EL (cell line): ENCODE data around the gene FRMD4B.

Experiments used
- DNase-seq: peaks from one replicate; pipeline ENCODE4 v3.0.0-alpha.2; 2016

The FRMD4B gene

DNA sequence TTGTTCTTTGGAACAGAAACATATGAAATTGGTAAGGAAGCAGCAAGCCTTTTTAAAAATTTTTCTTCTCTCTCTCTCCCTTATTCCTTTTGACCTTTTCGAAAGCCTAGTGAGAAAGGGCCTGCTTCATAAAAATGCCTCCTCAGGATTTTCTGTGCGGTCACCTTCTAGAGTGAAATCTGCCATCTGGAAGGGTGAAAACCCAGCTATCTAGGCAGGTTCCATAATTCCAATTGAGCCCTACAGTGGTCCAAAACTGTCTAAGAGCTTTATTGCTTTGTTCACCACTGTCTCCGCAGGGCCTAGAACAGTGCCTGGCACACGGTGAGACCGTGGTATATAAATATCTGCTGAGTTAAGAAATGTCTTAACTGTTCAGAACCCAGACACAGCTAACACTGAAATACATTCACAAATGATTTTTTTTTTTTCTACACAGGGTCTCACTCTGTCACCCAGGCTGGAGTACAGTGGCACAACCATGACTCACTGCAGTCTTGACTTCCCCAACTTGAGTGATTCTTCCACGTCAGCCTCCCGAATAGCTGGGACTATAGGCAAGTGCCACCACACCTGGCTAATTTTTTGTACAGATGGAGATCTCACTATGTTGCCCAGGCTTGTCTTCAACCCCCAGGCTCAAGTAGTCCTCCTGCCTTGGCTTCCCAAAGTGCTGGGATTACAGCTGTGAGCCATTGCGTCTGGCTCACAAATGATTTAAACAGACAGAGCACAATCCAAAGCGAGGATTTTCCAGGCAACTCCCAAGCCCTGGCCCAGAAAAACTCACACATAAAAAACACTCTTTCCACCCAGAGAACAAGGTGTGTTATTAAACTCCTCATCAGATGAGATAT lies 64.4 kb downstream of the FRMD4B start:
- DNase-seq = no peak

DNA sequence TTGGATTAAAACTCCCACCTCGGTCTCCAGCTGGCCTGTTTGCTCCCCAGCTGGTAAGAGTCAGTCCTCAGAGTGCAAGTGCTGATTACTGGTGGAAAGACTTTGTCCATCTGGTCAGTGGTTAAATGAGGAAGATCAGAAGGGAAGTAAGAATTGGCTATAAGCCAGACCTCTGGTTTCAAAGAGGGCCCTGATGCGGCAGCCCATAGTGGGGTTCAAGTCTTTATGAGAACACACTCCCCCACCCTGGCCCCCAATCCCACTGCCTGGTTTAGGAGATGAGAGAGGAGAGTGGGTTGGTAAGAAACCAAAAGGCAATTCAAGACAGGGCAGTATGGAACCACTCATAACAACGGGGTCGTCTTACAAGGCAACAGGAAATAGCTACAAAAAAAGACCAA lies 65.0 kb downstream of the FRMD4B start:
- DNase-seq = no peak

DNA sequence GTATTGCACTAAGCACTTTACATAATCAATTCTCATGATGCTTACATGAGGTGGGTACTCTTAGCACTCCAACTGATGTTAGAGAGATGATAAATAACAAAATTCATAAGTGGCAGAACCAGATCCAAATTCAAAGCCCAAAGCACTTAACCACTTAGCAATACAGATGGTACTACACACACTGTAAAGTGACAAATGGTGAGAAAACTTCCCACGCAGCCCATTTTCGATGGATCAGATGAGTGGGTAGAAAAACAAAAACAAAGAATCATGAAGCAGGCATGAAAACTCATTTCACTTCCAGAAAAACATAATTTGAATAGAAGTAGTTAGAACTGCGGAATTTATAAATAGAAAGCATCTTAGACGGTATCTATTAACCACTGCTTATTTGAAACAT lies 66.2 kb downstream of the FRMD4B start:
- no peak for DNase-seq

DNA sequence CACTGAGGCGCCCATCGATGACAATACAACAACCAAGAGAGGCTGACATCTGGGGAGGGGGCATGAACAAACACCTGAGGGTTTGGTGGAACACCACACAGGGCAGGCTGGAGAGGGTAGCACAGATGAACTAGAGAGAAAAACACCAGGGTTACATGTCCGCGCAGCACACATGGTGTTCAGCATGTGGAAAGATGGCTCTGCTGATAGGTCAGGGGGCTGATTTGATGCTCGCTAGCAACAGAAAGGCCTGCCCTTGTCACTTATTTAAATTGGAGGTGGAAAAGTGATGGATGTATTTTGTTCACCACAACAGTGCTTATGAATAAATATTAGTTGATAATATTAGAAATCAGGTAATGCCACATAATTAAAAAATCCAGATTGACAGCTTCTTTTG lies 67.5 kb downstream of the FRMD4B start:
- DNase-seq = no peak

- no peak for DNase-seq
Measured at GRCh38 chr3:69313251-69313650, 72.6 kb downstream of the FRMD4B start.

DNA sequence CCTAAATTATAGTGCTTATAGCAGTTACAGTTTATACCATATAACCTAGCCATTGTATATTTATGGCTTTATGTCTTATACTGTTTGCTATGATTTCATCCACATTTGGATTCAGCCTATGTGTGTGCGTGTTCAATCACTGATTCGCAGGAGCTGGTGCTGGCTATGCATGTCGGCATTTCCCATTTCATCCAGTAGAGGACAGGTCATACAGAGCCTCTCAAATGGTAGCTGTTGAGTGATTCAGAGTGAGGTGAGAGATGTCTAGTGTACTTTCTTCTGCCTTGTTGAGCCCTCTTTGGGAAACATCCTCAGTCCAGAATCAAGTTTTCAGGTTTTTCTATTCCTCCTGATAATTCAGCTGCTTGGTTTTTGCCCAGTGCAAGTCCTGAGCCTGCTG lies 76.1 kb downstream of the FRMD4B start:
- DNase-seq = peak; percentile 31

DNA sequence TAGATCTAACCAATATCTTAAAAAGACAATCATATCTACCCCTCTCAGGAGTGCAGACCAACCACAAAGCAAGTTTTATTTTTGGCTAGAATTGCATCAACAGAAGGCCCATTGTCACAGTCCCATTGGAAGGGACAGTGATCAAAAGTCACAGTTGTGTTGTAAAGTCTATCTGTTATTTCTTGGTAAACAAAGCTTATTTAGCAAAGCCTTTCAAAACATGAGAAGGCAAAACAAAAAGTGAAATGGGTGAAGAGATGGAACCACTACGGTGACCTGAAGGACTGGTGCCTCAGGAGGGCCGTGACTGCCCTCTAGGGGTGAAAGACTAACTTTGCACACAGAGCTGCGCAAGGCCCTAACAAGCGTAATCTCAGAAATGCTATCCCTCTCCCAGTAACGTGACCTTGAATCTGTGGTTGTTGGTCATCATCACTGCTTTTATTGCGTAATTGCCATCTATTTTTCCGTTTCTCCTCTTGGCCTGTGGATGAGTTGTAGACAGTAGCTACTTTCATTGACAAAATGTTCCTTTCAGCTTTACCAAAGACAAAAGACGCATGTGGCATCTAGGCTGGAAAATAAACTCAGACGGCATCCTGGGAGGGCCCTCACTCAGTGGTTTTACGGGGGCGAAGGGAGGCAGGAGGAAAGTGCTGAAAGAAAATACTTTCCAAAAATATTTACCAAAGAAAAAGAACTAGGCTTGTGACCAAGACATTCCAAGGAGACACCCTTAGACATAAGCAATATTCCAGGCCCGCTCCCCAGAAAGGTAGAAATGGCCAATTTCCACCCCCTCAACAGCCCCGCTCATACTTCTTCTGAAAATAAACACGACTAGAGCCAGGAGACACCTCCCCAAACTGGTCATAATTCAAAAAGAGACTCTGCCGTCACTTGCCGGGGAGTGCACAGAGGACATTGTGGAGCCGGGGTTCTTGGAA lies 79.4 kb downstream of the FRMD4B start:
- DNase-seq = peak; percentile 87

- no peak for DNase-seq
Measured at GRCh38 chr3:69305011-69305410, 80.9 kb downstream of the FRMD4B start.

DNA sequence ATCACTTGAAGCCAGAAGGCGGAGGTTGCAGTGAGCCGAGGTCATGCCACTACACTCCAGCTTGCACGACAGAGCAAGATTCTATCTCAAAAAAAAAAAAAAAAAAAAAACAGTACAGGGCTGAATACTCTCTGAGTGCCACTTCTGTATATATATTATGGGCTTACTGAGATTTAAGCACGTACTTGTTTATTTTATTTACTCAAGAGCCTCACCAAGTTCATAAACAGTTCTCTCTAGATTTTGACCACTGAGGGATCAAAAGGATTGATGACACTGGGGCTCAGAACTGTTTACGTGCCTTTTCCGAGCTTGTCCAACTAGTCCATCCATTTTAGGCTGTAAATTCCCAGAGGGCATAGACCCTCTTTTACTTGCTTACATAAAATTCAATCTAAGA lies 81.5 kb downstream of the FRMD4B start:
- no peak for DNase-seq

DNA sequence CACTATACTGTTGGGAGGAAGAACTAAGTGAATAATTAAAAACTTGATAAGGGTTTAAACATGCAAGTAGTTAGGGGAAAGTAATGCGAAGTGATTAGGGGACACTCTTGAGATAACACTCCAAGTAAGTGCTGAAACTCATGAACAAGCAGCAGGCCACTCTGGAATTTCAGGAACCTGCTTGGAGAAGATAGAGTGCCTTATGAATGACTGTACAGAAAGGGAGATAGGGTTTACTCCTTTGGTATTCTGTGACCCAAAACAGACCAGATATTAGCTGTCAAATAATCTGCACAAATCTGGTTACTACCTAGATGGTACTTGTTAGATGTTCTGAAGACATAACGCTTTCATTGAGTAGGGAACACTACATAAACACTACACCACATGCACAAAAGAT lies 85.6 kb downstream of the FRMD4B start:
- DNase-seq = no peak

DNA sequence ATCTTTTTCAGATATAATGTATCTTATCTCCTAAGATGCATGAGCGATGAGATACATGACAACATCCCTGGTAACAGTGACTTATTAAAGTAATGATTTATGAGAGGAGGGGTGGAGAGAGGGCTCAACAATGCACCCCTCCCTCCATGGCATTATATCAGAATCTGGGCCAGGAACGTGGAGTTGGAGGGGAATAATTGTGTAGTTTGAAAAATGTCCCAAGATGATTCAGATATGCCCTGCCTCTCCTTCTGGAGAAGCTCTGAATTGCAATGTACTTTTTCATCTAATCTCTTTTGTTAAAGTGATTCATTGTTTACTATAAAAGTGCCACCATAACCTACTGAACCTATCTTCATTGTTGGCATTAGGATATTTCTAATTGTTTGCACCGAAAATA lies 86.5 kb downstream of the FRMD4B start:
- DNase-seq = no peak

- no peak for DNase-seq
Measured at GRCh38 chr3:69297501-69297900, 88.4 kb downstream of the FRMD4B start.

DNA sequence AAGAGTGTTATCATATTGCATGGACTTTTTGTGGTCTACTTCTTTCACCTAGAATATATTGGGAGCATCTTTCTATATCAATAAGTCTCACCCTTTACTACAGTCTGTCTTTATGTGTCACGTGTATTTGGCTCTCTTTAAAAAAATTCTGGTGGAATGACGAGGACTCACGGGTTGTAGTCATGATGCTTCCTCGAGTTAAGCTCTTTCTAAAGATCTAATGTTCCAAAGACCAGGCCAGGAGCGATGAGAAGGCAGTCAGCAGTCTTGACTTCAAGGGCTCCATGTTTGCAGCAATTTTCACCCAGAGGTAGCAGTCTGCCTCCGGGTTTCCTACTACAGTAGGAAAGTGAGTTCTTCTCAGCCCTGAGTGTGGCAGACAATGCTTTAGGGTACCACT lies 88.9 kb downstream of the FRMD4B start:
- no peak for DNase-seq

- DNase-seq = peak; percentile 33
Measured at GRCh38 chr3:69294014-69294766, 91.7 kb downstream of the FRMD4B start.

DNA sequence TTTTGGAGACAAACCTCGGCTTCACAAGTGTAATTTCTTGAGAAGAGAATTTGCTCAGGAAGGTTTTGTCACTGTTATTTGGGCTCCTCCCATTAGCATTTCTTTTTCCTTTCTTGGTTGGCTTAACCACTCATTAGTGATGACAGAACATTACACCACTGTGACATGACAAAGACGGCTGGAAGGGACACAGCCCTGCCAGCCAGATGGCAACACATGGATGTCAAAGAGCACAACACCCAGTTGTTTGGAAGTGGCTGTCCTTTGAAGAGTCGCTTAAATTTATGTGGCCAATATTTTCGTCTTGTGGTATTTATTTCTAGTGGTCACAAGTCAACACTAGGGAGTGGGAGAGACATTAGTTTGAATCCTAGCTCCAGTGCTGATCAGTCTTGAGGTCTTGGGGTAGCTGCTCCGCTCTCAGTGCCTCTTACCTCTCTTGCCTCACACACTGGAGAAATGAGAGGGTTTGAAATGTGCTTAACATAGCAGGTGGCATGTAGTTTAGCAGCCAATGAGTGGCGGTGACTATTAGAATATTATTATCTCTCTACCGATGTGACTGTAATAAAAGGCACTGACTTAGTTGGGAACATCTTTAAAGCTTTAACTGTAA lies 92.8 kb downstream of the FRMD4B start:
- DNase-seq = no peak

DNA sequence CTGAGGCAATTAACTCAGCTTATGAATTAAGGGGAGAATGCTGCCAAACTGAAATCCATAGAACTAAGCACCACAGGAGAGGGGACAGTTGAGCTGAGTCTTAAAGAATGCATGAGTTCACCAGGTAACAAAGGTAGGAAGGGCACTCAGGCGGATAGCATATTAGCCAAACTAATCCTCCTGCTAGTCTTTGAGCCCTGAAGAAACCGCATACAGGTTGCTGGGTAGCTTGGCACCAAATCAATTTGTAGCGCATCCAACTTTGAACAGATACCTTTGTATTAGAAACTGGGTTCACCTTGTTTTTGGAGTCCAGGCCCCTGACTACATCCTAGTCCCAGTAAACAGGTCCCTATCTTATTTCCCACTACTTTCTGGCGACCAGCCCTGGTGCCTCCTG lies 93.7 kb downstream of the FRMD4B start:
- DNase-seq = no peak

DNA sequence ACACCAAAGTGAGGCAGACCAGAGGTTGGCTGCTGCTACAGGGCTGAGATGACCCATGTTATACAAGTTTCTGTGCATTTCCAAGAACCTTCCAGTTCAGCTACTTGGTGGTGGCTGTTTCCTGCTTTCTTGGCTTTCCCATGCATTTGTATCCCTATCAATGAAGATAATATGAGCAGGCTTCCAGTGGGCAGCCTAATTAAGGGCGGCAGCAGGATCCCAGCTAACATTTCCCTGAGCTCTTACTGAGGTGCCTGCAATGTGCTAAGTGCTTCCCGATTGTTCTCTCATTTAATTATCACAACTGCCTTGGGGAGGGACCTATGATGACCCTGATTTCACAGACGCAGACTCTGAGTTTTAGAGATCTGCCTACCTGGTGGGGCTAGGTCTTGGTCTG lies 95.5 kb downstream of the FRMD4B start:
- DNase-seq = no peak

DNA sequence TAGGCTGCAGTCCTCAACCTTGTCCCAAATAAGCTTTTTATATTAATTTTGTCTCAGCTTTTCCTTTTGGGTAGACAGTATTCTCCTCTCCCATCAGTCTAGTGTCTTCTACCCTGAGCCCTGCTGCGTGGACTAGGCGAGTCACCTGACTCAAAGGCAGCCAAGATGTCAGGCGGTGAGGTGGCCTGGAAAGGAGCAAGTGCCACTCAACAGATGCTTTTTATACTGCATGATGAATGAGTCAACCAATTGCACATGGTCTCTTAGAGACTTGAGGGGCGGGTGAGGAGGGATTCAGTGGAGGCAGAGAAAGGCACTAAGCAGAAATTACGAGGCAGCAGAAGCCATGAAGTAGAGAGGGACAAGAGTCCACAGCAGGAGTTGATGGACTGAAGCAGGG lies 95.9 kb downstream of the FRMD4B start:
- DNase-seq = no peak

DNA sequence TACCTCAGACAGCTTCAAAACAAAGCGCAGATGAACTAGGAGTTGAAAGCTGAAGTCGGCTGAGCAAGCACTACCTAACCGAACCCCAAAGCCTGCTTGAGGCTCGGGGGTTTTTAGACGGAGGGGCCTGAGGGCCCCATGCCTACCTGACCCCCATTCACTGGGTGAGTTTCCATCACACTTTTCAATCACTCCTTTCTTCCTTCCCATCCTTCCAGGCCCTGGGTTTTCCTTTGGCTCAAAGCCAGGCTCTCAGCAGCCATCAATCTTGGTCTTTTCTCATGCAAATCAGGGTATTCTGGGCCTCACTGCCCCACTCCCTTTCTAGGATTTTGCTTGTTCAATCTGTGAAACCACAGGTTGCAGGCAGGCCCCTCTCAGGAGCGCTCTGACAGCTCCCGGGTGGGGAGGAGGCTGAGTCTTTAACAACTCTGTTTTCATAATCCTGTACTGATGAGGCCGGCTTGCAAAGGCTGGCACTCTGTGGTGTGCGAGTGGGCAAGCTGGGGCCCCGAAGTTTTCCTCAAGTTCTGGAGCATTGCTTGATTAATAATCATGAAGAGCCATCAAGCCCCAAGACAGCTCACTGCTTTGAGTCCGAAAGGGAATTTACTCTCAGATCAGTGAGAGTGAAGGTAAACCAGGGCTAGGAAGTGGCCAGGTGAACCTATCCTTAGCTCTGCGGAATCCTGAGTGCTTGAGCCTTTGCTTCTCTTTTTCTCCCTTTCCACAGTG lies 97.6 kb downstream of the FRMD4B start:
- no peak for DNase-seq

- DNase-seq = no peak
Measured at GRCh38 chr3:69283913-69284611, 101.8 kb downstream of the FRMD4B start.

- no peak for DNase-seq
Measured at GRCh38 chr3:69283496-69283895, 102.4 kb downstream of the FRMD4B start.
